Measurements from ENCODE around the gene SPP2.

The SPP2 gene

DNA sequence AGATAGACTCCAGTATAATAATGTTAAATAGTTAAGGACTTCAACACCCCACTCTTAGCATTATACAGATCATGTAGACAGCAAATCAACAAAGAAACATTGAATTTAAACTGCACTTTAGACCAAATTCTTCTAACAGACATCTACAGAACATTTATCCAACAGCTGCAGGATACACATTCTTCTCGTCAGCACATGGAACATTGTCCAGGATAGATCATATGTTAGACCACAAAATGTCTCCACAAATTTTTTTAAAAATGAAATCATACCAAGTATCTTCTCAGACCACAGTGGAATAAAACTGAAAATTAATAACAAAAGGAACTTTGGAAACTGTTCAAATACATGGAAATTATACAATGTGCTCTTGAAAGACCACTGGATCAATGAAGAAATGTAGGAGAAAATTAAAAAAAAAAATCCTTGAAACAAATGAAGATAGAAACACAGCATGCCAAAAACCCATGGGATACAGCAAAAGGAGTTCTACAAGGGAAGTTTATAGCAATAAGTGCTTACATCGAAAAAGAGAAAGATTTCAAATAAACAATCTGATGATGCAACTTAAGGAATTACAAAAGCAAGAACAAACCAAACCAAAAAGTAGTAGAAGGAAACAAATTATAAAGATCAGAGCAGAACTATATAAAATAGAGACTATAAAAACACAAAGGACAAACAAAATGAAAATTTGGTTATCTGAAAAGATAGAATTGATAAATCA lies 12.3 kb upstream of the SPP2 start:
- peak; percentile 28 for DNase-seq (ENCODE audit: low read depth)

DNA sequence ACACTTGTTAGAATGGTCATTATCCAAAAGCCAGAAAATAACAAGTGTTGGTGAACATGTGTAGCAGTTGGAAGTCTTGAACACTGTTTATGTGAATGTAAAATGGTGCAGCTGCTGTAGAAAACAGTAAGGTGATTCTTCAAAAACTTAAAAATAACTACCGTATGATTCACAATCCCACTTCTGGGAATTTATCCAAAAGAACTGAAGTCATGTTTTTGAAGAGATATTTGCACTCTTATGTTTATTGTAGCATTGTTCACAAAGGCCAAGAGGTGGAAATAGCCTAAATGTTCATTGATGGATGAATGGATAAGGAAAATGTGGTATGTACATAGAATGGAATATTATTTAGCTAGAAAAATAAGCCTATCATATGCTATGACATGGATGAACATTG lies 6.3 kb upstream of the SPP2 start:
- DNase-seq (ENCODE audit: low read depth): peak; percentile 82

DNA sequence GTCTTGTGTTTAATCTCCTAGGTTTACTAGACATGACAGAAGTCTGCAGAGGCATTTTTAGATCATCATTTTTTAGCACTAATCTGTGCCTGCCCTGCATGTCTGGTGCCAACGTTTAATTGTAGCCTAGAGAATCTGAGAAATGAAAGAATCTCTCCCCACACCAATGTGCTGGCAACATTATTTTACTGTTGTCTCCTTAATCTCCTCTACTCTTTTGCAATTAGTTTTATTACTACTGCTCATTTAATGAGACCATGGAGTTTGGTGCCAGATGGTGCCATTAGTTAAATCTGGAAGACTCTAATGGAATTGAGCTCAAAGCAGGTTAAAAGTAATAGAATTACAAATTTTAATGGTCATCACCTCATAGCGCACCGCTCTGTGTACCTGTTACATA lies 4.0 kb upstream of the SPP2 start:
- DNase-seq (ENCODE audit: low read depth): no peak

- peak; percentile 12 for DNase-seq (ENCODE audit: low read depth)
Observed at GRCh38 chr2:234047361-234047760, 3.1 kb upstream of the SPP2 start.

- DNase-seq (ENCODE audit: low read depth): no peak
Observed at GRCh38 chr2:234048049-234048448, 2.5 kb upstream of the SPP2 start.

DNA sequence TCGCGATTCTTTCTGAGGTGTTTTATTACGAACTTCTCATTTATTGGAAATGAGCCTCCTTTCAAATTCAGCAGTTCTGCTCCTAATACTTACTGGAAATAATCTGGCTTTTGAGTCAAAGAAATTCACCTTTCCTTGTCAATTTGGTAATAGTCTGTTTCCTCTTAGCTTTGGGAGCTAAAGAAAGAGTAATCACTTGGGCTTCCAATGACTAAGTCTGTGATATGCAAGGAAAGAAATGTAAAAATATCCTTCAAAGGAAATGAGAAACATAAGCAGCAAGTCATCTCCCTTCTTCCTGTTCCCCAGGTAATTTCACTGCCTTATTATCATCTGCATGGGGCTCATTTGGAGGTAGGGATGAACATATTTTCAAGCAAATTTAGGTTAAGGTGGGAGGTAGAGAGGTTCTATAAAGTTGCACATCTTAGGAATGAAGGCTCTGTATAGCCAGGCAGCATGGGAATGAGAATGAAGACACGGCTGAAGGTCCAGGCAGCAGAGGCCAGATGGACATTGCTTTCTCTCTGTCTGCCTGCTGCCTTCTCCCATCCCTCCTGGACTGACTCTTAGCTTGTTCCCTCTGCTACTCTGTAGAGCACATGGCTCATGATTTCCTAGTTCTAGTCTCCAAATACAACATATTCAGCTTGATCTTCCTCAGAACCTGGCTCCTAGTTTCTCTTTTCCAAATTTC lies 1.0 kb downstream of the SPP2 start:
- no peak for DNase-seq (ENCODE audit: low read depth)

DNA sequence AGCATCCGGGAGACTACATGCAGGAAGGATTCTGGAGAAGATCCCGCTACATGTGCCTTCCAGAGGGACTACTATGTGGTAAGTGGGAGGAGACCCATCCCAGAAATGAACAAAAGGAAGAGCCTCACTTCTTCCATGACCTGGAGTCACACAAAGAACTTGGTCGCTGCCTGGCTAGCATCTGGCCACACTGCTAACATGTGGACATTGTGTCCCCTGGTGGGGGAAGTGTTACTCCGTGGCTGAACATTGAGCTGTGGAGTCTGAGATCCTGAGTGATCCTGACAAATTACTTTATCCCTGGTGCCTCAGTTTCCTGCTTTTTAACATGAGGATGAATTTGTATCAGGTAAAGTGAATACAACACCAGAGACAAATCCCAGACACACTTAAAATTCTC lies 8.4 kb downstream of the SPP2 start:
- DNase-seq (ENCODE audit: low read depth): no peak

- no peak for DNase-seq (ENCODE audit: low read depth)
Observed at GRCh38 chr2:234060236-234060635, 9.7 kb downstream of the SPP2 start.

- no peak for DNase-seq (ENCODE audit: low read depth)
Observed at GRCh38 chr2:234061624-234062257, 11.2 kb downstream of the SPP2 start.

GRCh38 chr2:234066587-234066986 lies 16.1 kb downstream of the SPP2 start:
- no peak for DNase-seq (ENCODE audit: low read depth)

DNA sequence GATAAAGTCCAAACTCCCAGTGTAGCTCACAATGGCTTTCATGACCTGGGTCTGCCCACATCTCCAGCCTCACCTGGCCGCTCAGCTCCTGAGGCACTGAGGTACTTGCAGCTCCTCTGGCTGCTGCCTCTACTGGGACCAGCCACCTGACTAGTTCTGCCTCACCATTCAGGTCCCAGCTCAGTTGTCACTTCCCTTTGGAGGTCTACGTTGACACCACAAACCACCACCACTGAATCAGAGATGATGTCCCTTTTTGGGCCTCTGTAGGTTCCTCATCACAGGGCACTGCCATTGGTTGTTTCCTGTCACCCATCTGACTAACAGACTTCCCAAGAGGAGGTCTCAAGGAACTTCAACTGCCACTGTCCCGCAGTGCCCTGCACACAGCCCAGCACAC lies 21.2 kb downstream of the SPP2 start:
- no peak for DNase-seq (ENCODE audit: low read depth)

DNA sequence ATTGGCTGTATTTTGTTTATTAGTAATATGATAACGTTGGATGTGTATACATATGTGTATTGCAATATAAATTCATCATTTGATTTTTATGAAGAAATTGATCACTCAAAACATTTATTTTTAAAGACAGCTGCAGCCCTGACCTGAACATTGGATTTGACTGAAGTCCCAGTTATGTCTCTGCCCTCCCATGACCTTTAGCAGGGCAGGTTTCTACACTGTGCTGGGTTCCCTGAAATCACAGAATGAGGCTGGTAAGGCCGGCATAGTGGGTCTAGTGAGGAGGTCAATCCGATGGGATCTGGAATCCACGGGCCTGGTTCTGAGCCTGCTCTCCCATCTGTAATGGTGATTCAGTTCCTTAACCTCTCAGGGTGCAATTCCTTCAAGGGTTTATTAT lies 22.0 kb downstream of the SPP2 start:
- no peak for DNase-seq (ENCODE audit: low read depth)

DNA sequence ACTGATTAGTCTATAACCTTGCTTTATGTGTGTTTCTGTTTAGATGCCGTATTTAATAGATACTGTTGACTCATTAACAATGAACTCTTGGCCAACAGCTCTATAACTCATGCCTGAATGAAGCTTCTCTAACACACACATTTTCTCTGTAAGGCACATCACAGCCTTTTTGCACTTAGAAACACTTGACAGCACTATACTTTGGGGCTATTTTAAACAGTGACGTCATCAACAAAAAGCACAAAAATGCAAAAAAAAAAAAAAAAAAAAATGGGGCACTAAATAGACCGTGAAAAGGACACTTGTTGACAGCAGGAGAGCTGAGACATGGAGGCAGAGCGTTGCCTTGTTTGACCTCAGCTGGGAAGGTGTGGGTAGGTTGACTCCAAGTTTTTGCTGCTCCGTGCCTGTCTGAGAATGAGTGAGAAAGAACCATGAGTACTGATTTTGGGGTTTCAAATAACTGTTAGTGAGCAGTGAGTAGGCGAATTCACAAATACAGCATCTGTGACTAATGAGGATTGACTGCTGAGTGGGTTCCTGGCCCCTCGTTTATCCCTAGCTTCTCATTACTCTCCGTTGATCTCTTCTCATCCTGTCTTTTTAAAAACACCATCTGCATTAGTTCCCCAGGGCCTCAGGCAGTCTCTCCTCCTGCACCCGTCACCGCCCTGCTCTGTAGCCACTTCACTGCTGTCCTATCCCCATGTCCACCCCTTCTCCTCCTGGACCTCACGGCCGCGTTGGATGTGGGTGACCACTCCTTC lies 24.4 kb downstream of the SPP2 start:
- no peak for DNase-seq (ENCODE audit: low read depth)

DNA sequence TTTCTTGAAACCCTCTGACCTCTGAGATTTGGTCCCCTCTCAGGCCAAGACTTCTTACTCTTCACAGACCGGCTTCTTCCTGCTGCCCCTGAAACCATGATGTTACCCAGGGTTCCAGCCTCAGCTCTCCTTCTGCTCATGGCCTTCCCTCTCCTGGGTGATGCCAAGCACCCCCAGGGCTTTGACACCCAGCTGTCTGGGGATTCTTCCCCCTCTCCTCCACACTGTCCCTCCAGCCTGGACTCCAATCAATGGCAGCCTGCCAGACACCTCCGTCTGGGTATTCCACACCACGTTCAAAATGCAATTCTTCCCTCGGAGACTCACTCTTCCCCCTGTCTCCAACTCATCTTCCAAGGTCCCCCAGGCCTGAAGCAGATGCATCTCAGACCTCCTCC lies 25.0 kb downstream of the SPP2 start:
- no peak for DNase-seq (ENCODE audit: low read depth)

- DNase-seq (ENCODE audit: low read depth): no peak
Observed at GRCh38 chr2:234075947-234076346, 25.4 kb downstream of the SPP2 start.

GRCh38 chr2:234076451-234076850 lies 25.9 kb downstream of the SPP2 start:
- no peak for DNase-seq (ENCODE audit: low read depth)

GRCh38 chr2:234078129-234078528 lies 27.6 kb downstream of the SPP2 start:
- DNase-seq (ENCODE audit: low read depth): no peak

DNA sequence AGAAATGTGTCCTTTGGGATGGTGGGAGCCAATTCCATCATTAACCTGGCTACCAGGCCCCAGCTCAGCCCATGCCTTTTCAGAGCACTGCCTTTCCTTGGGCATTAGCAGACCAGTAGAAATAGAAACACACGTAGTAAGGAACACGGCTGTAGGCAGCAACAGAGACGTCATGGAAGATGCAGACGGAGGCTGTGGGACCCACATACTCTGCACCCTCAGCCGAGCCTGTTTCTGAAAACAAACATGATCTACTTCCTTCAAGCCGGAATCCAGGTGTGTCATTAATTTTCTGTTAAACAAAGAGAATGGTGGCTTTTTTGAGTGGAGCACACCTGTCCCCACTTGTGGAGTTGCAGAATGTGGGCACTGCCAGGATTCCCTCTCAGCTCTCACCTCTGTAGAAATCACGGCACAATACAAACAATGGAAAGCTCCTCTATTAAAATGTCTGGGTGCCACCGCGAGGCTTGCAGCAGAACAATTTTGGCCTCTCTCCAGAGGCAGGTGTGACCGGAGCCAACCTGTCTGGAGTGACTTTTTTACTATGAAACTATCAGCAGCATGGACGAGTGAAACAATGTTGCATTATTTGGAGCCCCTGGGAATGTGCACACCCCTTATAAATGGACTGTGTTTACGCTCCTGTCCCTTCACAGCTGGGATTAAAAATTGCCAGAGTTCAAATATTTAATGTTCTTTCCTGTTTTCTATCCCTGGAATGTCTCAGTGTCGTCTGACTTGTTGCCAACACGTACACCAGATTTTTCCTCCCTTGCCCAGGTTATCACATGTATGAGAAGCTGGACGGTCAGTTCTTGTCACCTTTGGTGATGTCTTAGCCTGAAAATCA lies 31.7 kb downstream of the SPP2 start:
- DNase-seq (ENCODE audit: low read depth): no peak

GRCh38 chr2:234083572-234084348 lies 33.3 kb downstream of the SPP2 start:
- no peak for DNase-seq (ENCODE audit: low read depth)

- no peak for DNase-seq (ENCODE audit: low read depth)
Observed at GRCh38 chr2:234091432-234091879, 41.0 kb downstream of the SPP2 start.

DNA sequence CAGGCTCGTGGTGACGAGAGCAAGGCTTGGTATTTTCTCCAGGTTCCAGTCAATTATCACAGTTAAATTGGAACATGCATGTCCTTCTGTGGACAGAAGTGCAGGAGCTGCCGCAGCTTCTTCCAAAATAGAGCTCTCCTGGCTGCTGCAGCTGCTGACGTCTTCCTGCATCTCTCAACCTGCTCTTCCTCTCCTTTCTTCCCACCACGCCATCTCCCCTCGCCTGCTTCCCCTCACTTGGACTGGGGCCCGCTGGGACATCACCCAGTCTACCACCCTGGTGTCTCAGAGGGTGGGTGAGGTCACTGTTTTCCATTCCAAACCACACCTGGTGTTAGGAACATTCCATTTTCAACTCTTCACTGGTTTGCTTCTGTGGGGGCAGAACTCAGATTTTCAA lies 41.4 kb downstream of the SPP2 start:
- no peak for DNase-seq (ENCODE audit: low read depth)

Data from iris pigment epithelial cell (primary cell).